HG03439 (cell line): ENCODE results near the gene ATG13.
"Not testable (repeated sequence)": the region's sequence is repeated elsewhere in the genome, so short reads cannot be mapped to it uniquely, and the experiment has no call there.

Experiments
- ATAC-seq: cut with Tn5 transposase; IDR thresholded peaks from one replicate; pipeline ENCODE4 v1.9.1; 2021; ENCODE audit warnings: mild to moderate bottlenecking, moderate library complexity; ENCODE audit not compliant: unreplicated experiment

Gene ATG13

GRCh38 chr11:46642627-46643335 lies 25.4 kb downstream of the ATG13 start:
- ATAC-seq: no peak

GRCh38 chr11:46643531-46643930 lies 26.2 kb downstream of the ATG13 start:
- ATAC-seq: no peak

- ATAC-seq: no peak
Measured at GRCh38 chr11:46643986-46644385, 26.6 kb downstream of the ATG13 start.

DNA sequence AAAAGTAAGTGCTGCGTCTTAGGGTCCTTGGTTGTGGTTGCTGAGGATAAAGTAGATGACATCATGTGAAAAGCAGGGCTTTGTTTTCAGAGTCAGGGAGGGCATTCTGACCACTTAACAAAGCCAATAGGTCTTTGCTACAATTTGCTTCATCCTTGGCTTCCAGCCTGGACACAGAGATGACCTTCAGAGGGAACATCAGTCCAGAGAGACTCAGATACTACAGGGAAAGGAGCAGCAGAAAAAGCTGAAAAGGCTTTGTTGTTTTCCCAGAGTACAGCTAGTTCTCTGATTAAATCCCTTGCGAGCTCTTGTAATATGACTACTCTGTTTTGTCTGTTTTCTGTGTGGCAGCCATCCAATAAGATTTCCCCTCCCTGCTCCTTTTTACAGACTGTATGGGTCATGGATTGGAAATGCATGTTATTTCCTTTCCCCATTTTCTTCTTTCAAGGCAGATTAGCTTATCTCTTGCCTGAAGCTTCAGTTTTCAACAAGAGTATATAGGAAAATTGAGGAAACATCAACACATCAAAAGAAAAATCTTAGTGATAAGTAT lies 31.9 kb downstream of the ATG13 start:
- no peak for ATAC-seq

DNA sequence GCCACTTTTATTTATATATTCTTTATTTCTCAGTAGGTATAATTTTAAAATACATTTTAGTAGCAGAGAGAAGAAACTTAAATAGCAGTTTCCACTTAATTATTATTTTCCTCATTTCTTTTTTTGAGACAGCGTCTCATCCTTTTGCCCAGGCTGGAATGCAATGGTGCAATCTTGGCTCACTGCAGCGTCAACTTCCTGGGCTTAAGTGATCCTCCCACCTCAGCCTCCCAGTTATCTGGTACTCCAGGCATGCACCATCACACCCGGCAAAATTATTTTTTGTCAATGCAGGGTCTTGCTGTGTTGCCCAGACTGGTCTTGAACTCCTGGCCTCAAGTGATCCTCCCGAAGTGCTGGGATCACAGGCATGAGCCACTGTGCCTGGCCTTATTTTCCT lies 38.3 kb downstream of the ATG13 start:
- no peak for ATAC-seq

- ATAC-seq: no peak
Measured at GRCh38 chr11:46657186-46657585, 39.8 kb downstream of the ATG13 start.

GRCh38 chr11:46658259-46658658 lies 40.9 kb downstream of the ATG13 start:
- ATAC-seq: no peak

DNA sequence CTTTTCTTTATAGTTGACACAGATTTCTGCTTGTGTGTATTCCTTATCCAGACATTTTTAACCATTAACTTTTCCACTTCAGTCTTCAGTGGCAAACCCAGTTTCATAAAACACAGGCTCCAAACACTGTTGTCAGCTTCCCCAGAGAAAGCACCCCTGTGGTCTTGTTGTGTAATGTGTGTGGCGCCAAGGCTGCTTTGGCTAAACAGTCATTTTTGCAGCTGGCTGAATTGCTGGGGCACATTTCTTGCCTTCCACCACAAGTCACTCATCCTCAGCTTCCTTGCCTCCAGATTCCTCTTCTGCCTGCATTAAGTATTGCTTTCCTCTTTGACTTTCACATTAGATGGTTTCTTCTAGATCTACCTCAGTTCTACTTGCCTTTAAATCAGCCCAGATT lies 42.6 kb downstream of the ATG13 start:
- ATAC-seq: no peak

DNA sequence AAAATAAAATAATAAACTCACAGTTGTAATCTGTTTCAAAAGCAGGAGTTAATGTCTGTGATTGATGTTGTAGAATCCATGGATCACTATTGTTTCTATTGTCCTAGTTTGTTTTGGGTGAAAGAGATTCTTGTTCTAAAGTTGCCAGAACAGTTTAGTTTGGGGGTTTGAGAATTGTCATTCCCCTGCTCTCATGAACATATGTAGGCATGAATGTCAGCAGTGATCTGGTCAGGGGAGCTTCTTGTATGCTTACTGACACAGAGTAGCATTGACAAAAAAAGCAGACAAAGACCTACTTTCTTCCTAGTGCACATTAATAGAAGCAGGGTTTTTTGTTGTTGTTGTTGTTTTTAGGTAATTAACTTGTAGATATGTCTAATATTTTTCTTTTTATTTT lies 44.5 kb downstream of the ATG13 start:
- ATAC-seq: no peak

GRCh38 chr11:46662366-46662765 lies 45.0 kb downstream of the ATG13 start:
- ATAC-seq: no peak

GRCh38 chr11:46663277-46663940 lies 46.1 kb downstream of the ATG13 start:
- no peak for ATAC-seq

DNA sequence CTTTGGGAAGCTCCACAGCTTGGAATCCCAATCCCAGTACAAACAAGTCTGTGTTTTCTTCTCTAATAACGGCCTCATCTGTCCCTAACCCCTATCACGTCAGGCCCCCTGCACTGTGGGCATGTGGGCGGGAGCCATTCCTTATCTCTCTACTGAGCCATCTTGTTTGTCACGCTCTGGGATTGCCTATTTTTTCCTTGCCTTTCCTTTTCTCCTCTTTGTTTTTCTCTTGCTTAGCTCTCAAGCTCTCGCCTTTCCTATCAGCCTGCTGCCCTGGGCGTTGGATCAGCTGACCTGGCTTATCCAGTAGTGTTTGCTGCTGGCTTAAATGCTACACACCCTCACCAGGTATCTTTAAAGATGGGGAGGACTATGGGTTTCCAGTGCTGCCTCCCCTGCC lies 47.3 kb downstream of the ATG13 start:
- no peak for ATAC-seq

DNA sequence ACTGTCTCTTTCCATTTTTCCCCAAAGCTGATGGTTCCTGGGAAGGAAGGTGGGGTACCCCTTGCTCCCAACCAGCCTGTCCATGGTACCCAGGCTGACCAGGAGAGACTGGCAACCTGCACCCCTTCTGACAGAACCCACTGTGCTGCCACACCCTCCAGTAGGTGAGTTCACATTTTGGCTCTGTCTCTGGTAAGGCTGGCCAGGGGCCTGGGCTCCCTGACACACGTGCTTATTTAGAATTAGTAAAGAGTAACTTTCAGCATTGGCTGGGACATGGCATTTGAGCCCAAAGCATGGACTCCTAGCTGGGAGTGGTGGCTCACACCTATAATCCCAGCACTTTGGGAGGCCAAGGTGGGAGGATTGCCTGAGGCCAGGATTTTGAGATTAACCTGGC lies 48.0 kb downstream of the ATG13 start:
- ATAC-seq: no peak

DNA sequence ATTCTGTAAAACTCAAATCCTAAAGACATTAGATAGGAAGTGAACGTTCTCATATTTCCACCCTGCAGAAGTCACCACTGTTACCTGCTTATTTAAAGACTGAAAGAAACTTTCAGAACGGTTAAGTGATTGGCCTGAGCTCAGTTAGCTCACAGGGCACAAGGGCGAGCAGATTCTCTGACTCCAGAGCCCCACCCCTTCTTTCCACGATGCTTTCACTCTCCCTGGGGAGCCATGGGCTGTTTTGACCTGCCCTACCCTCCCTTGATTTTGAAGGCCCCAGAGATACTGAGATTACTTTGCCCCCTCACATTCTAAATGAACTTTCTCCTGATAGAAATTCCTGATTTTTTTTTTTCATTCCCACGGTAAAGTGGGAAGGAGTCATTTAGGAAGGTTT lies 49.2 kb downstream of the ATG13 start:
- ATAC-seq: no peak

DNA sequence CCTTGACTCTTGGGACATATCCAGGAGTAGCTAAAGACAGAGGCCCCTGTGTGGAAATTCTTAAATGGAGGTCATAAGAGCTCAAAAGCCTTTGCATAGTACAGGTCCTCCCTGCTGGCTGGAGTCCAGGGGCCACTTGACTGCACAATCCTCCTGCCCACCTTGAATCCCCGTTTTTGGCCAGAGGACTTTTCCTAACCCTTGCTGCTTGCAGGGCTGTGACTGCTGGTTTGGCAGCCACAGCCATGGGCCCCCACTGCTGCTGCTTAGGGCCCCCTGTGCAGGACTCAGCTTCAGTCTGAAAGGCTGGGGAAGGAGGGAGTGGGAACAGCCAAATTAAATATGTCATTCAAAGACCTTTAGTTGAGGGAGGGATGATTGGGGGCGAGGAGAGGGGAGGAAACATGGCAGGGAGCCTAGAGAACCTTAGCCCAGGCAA lies 49.7 kb downstream of the ATG13 start:
- ATAC-seq: no peak

GRCh38 chr11:46668480-46669085 lies 51.2 kb downstream of the ATG13 start:
- ATAC-seq: no peak

GRCh38 chr11:46669711-46670139 lies 52.4 kb downstream of the ATG13 start:
- no peak for ATAC-seq

- ATAC-seq: not testable (repeated sequence)
Measured at GRCh38 chr11:46670521-46670920, 53.2 kb downstream of the ATG13 start.

DNA sequence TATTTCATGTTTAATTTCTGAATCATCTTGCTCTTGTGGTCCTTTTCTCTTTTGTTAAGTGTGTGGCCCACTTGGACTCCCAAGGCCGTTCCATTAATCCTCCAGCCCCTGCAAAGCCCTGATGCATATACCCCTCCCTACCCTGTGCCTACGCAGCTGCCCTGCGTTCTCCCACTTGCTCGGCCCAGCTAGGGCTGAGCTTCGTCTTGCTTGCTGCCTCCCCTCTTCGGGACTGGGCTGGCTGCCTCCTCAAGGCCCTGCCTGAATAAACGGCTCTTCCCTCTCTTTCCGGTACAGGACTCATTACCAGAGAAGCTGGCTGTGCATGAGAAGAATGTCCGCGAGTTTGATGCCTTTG lies 54.6 kb downstream of the ATG13 start:
- ATAC-seq: no peak

- no peak for ATAC-seq
Measured at GRCh38 chr11:46672381-46672839, 55.1 kb downstream of the ATG13 start.

DNA sequence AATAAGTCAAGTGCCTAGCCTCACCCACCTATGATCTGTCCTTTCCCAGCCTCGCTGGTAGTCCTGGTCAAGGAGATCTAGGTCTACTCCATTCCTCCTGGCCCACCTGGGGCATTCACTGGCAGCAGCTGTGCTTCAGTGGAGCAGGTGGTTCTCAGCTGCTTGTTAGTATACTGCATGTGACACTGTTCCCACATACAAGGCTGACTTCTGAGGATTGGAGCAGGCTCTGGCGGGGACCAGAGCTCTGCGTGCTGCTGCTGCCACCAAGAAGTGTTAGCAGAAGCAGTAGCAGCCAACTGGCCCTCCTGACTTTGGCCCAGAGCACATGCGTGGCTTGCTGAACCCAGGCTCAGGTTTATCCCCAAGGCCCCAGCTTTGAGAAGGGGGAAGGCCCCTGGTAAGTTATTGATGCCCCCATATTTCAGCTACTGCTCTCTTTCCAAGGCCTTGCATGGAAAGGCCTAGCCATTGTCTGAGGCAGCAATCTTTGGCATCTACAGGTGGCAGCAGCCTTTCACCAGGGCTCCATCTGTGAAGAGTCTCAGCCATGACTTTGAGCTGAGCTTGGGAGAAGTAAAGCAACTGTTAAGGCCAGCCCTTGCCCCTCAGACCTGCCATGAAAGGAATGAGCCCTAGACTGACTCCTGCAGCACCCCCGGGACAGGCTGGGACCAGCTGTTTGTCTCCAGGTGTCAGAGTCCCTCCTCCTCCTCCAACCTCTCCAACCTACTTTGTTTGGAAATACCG lies 56.5 kb downstream of the ATG13 start:
- no peak for ATAC-seq
